Large intestine (tissue), 3 donors: ENCODE data around the gene ARHGAP1. TPM values are rescaled to one million over a fixed set of nuclear protein-coding genes. Genes with fewer than 3 reads are reported as not detected.

Source experiments
- DNase-seq, 2 donors: peaks; one replicate each; pipeline versions ENCODE4 v3.0.0 to v3.0.0-alpha.2; 2013
- H3K27ac ChIP-seq: one replicate; pipeline ENCODE4 v1.5.1; 2013; ENCODE audit warnings: low read length
- H3K27me3 ChIP-seq: 2 replicates; pipeline ENCODE4 v1.6.1; 2013; ENCODE audit warnings: low read length; ENCODE audit not compliant: control insufficient read depth, insufficient read depth
- H3K36me3 ChIP-seq: 2 replicates; pipeline ENCODE4 v1.6.1; 2013; ENCODE audit warnings: low read length; ENCODE audit not compliant: control insufficient read depth, insufficient read depth
- H3K4me1 ChIP-seq: one replicate; pipeline ENCODE4 v1.6.1; 2013; ENCODE audit warnings: low read length; ENCODE audit not compliant: control insufficient read depth, insufficient read depth
- H3K4me3 ChIP-seq: one replicate; pipeline ENCODE4 v1.5.1; 2013; ENCODE audit warnings: low read length
- H3K9me3 ChIP-seq: one replicate; pipeline ENCODE4 v1.6.1; 2013; ENCODE audit warnings: mild to moderate bottlenecking, low read depth, low read length, moderate library complexity; ENCODE audit not compliant: control insufficient read depth
- WGBS: methylation state at CpG from one replicate; pipeline ENCODE4 v1.1.5; 2013; ENCODE audit warnings: low lambda C conversion rate; ENCODE audit not compliant: insufficient coverage; 5-methylcytosine and 5-hydroxymethylcytosine counted together
- polyA plus RNA-seq: library from polyadenylated mRNA; unstranded; fragments of 120-200 nt; gene quantifications from one replicate; pipeline ENCODE4 v1.2.1, GENCODE V29; 2013

ARHGAP1 gene
- polyA plus RNA-seq, 1 donor: 47.2 TPM

DNA sequence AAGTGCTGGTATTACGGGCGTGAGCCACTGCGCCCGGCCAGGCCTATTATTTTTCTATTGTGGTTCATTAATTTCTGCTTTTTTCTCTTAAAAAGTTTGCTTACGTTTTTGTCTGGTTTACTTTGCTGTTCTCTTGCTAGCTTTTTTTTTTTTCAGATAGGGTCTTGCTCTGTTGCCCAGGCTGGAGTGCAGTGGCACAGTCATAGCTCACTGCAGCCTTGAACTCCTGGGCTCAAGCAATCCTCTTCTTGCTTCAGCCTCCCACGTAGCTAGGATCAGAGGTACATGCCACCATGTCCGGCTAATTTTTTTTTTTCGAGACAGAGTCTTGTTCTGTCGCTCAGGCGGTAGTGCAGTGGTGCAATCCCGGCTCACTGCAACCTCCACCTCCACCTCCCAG is 37.3 kb upstream of the ARHGAP1 start:
- Histone ChIP-seq H3K36me3 (peaks cover 21% of the 10 kb centered on the region), H3K27me3 (no peaks in the 10 kb centered on the region), H3K4me1 (peaks cover 2% of the 10 kb centered on the region), H3K27ac (no peak overlapping the region), H3K4me3 (no peak overlapping the region), H3K9me3 (no peaks in the 10 kb centered on the region)
- DNase-seq: no peak
- 90% methylated on average over 2 of the region's 11 CpGs for WGBS

DNA sequence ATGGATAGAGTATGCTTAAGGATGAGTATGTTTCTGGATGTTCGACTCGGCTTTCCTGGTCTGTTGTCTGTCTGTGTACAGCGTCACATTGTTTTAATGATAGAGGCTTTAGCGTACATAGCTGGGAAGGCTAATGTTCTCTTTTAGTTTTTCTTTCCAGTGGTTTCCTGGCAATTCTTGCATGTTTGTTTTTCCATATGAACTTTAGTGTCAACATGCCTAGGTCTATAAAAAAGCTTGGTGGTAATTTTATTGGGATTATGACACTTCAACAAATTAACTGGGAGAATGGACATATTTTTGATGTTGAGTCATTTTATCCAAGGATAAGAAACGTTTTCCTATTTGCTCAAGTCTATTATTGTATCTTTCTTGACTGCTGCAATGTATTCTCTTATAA is 36.2 kb upstream of the ARHGAP1 start:
- no peak overlapping the region for H3K27ac ChIP-seq
- peaks cover 2% of the 10 kb centered on the region for H3K4me1 ChIP-seq
- H3K27me3 ChIP-seq: no peaks in the 10 kb centered on the region
- DNase-seq: no peak
- 83% methylated on average over 1 of the region's 5 CpGs for WGBS
- no peak overlapping the region for H3K4me3 ChIP-seq
- H3K9me3 ChIP-seq: no peaks in the 10 kb centered on the region
- peaks cover 10% of the 10 kb centered on the region for H3K36me3 ChIP-seq

DNA sequence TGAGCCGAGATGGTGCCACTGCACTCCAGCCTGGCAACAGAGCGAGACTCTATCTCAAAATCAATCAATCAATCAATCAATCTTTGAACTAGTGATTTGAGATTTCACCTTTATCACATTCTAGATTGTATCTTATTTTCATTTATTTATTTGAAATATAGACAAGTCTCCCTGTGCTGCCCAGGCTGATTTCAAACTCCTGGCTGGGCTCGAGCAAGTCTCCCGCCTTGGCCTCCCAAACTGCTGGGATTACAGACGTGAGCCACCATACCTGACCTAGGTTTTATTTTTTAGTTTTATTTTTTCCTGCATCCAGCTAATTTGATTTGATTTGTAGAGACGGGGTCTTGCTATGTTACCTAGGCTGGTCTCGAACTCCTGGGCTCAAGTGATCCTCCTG is 35.7 kb upstream of the ARHGAP1 start:
- no peak overlapping the region for H3K4me3 ChIP-seq
- no peak overlapping the region for H3K27ac ChIP-seq
- H3K36me3 ChIP-seq: peaks cover 5% of the 10 kb centered on the region
- WGBS: no CpG with 5 or more reads among the region's 7 CpGs
- peaks cover 2% of the 10 kb centered on the region for H3K4me1 ChIP-seq
- H3K27me3 ChIP-seq: no peaks in the 10 kb centered on the region
- no peaks in the 10 kb centered on the region for H3K9me3 ChIP-seq
- no peak for DNase-seq

DNA sequence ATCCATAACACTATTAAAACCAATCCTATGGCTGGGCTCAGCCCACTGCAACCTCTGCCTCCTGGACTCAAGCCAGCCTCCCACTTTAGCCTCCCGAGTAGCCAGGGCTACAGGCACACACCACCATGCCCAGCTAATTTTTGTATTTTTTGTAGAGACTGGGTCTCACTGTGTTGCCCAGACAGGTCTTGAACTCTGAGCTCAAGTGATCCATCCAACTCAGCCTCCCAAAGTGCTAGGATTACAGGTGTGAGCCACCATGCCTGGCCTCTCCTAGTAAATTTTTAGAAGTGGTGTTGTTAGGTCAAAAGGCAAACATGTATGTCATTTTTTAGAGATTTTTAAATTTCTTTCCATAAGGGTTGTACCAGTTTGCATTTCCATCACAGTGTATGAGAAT is 32.8 kb upstream of the ARHGAP1 start:
- Histone ChIP-seq H3K4me1 (no peaks in the 10 kb centered on the region), H3K9me3 (no peaks in the 10 kb centered on the region), H3K36me3 (no peaks in the 10 kb centered on the region), H3K4me3 (no peak overlapping the region), H3K27me3 (no peaks in the 10 kb centered on the region), H3K27ac (no peak overlapping the region)
- DNase-seq: no peak
- no CpG with 5 or more reads among the region's 1 CpG for WGBS

DNA sequence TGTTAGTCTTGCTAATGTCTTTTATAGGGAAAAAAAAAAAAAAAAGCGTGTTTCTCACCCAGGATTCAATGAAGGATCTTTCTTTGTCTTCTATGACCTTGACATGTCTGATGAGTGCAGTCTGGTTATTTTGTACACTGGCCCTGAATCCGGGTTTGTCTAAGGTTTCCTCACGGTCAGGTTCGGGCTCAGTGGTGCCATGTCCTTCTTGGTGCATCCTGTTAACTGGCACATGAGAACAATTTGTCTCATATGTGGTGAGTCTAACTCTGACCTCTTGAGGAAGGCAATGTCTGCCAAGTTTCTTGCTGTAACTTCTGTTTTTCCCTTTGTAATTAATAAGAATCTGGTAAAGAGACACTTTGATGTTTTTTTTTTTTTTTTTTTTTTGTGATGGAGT is 31.1 kb upstream of the ARHGAP1 start:
- Histone ChIP-seq H3K27me3 (no peaks in the 10 kb centered on the region), H3K9me3 (no peaks in the 10 kb centered on the region), H3K4me3 (no peak overlapping the region), H3K27ac (no peak overlapping the region), H3K4me1 (no peaks in the 10 kb centered on the region), H3K36me3 (no peaks in the 10 kb centered on the region)
- DNase-seq: no peak
- 100% methylated on average over 1 of the region's 4 CpGs for WGBS

DNA sequence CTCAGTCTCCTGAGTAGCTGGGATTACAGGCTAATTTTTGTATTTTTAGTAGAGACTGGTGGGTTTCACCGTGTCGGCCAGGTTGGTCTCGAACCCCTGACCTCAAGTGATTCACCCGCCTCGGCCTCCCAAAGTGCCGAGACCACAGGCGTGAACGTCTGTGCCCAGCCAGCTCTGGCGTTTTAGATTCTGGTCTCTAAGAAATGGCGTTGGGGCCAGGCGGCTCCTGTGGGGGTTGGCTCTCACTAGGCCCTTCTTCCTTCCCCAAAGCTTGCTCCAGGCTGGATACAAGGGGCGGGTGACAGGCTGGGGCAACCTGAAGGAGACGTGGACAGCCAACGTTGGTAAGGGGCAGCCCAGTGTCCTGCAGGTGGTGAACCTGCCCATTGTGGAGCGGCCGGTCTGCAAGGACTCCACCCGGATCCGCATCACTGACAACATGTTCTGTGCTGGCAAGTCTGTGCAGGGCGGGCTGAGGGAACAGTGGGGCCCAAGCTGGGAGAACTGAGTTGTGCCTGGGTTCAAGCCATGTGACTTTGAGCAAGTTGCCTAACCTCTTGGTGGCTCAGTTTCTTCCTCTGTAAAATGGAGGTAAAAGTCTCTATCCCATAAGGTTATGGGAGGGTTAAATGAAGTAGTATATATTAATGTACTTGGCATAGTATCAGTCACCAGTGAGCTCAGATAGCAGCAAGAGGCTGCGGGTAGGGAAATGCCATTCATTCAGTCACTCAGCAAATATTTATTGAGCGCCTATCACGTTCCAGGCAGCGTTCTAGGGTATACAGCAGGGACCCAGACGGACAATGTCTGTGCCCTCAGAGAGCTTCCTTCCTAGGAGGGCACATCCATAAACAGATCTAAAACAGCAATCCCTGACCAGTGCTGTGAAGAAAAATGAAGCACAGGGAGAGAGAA is 28.9 kb upstream of the ARHGAP1 start:
- H3K4me3 ChIP-seq: no peak overlapping the region
- no CpG with 5 or more reads among the region's 24 CpGs for WGBS
- DNase-seq: no peak

DNA sequence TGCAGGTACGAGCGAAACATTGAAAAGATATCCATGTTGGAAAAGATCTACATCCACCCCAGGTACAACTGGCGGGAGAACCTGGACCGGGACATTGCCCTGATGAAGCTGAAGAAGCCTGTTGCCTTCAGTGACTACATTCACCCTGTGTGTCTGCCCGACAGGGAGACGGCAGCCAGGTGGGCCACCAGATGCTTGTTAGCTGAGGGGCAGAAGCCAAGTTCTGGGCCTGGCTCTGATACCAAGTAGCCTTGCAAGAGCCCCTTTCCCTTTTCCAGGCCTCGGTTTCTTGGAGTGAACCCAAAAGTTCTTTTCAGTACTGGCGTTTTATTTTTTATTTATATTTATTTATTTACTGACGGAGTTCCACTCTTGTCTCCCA is 28.2 kb upstream of the ARHGAP1 start:
- no peak for DNase-seq
- no peak overlapping the region for H3K4me3 ChIP-seq

More for the DNA sequence above, 28.9 kb upstream of the ARHGAP1 start:
- H3K27me3 ChIP-seq: no peaks in the 10 kb centered on the region
- H3K9me3 ChIP-seq: no peaks in the 10 kb centered on the region
- H3K36me3 ChIP-seq: no peaks in the 10 kb centered on the region
- no peaks in the 10 kb centered on the region for H3K4me1 ChIP-seq
- H3K27ac ChIP-seq: no peak overlapping the region

DNA sequence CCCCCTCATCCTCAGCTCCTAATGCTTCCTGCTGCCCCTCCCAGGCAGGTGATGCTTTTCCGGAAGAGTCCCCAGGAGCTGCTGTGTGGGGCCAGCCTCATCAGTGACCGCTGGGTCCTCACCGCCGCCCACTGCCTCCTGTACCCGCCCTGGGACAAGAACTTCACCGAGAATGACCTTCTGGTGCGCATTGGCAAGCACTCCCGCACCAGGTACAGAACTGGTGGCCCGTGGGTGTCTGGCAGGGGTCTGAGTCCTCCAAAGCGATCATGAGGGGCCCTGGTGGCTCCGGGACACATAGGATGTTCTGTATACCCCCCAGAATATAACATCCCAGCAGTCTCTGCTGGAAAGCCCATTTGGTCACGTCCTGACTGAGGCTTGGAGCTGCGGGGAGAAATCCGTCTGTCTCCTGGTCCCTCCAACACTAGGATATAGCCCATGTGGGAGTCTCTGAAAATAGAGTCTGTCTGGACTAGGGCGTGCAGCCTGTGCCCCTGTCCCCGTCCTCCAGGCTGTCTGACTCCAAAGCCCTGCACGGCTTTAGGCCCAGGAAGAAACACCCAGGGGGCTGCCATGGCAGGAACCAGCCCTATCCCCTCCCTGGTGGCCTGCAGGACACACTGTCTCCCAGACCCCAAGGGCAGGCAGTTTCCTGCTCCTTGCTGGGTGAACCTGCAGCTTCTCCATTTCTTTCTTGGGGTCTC is 27.7 kb upstream of the ARHGAP1 start:
- no CpG with 5 or more reads among the region's 17 CpGs for whole genome bisulfite sequencing
- no peak for DNase-seq

More for the DNA sequence above, 28.2 kb upstream of the ARHGAP1 start:
- no CpG with 5 or more reads among the region's 9 CpGs for WGBS
- Histone ChIP-seq H3K4me1 (no peaks in the 10 kb centered on the region), H3K27me3 (no peaks in the 10 kb centered on the region), H3K36me3 (no peaks in the 10 kb centered on the region), H3K9me3 (no peaks in the 10 kb centered on the region), H3K27ac (no peak overlapping the region)

DNA sequence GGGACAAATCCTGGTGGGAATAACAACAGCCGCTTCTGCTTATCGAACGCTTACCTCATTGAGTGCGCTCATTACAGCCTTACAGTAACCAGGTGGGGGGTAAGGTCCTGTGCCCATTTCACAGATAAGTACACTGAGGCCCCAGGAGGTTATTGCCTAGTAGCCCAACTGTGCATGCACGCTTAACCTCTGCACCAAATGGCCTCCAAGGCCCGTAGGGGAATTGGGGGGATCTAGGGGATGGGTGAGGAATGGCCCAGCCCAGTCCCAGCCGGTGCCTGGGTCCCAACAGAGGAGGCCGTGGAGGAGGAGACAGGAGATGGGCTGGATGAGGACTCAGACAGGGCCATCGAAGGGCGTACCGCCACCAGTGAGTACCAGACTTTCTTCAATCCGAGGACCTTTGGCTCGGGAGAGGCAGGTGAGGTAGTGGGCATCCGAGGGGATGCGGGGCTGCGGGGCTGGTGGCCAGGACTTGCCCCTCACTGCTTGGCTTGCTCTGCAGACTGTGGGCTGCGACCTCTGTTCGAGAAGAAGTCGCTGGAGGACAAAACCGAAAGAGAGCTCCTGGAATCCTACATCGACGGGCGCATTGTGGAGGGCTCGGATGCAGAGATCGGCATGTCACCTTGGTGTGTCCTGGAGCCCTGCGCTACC is 25.9 kb upstream of the ARHGAP1 start:
- Histone ChIP-seq H3K27me3 (no peaks in the 10 kb centered on the region), H3K4me3 (no peak overlapping the region), H3K27ac (no peak overlapping the region), H3K36me3 (no peaks in the 10 kb centered on the region), H3K9me3 (no peaks in the 10 kb centered on the region), H3K4me1 (no peaks in the 10 kb centered on the region)
- no peak for DNase-seq
- WGBS: 100% methylated on average over 7 of the region's 26 CpGs

More for the DNA sequence above, 27.7 kb upstream of the ARHGAP1 start:
- H3K27me3 ChIP-seq: no peaks in the 10 kb centered on the region
- no peak overlapping the region for H3K4me3 ChIP-seq
- H3K4me1 ChIP-seq: no peaks in the 10 kb centered on the region
- no peaks in the 10 kb centered on the region for H3K9me3 ChIP-seq
- H3K27ac ChIP-seq: no peak overlapping the region
- H3K36me3 ChIP-seq: no peaks in the 10 kb centered on the region
